Measurements from ENCODE around the gene ATXN1.

Gene ATXN1

DNA sequence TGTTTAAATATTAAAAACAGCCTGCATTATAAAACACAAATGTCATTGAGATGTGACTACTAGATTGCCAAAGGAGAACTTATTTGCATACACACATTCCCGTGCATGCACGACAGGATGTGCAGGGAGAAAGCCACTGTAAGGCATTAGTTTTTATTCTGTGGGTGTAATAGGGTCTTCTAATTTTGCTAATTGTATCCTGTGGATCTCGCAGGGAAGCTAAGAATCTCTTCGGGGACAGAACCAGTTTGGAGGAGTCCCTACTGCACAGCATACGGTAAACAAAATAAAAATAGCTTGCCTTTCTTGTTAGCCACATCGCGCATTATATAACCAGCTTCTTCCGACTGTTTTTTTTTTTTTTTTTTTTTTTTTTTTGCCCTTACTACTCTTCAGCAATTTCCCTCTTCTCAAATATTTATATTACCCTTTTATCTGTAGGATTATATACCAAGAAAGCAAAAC is 2.0 kb downstream of the ATXN1 start:
- Histone ChIP-seq H3K36me3 (ENCODE audit: insufficient read depth, low read length) (no peaks in the 10 kb centered on the region), H3K9me3 (ENCODE audit: low read length) (no peaks in the 10 kb centered on the region), H3K4me3 (ENCODE audit: low read depth in 1 of 2, low read length in 2 of 2) (peak overlapping the region; percentile 83 to 98), H3K27me3 (ENCODE audit: control insufficient read depth in 1 of 2, insufficient read depth in 2 of 2, low read length in 2 of 2) (no peaks in the 10 kb centered on the region), H3K9ac (ENCODE audit: low read length) (peak overlapping the region; percentile 94), H3K4me1 (ENCODE audit: insufficient read depth, low read length) (peaks cover 42% of the 10 kb centered on the region), H3K27ac (ENCODE audit: low read depth, low read length) (peak overlapping the region; percentile 93)

DNA sequence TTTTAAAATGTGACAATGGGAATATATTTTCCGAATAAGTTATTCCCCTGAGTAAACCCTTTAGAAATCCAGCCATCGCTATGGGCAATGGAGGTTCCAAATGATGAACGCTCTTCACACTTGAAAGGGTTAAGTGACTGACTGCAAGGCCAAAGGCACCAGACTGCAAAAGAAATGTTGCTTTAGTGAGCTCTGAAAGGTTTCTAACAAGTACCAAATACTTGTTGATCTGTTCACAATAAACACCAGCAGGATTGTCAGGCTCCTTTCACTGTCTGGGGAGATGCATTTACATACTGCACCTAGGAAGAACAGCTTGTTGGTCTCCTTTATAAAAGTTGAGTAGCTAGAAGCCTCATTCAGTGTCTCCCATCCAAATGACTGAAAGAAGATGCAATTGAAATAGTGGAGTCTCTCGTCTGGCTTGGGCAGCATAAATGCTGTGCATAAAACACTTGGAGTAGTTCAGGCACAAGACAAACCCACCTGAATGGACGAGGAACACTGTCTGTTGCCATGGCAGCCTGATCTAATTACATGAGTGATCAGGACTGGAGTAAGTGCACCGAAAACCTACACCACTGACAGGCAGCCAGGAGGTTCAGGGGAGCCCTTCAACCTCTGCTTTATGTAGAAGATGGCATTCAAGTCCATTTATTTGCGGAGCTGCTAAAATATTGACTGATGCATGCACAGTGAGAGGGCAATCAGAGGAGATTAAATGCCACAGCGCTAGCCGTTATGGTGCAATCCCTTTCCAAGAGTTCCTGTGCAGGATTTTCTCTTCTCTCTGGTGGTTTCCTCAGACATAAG is 2.9 kb downstream of the ATXN1 start:
- Histone ChIP-seq H3K4me1 (ENCODE audit: insufficient read depth, low read length) (peaks cover 47% of the 10 kb centered on the region), H3K27ac (ENCODE audit: low read depth, low read length) (peak overlapping the region; percentile 93), H3K36me3 (ENCODE audit: insufficient read depth, low read length) (no peaks in the 10 kb centered on the region), H3K4me3 (ENCODE audit: low read depth in 1 of 2, low read length in 2 of 2) (peak overlapping the region in 1 of 2 donors; percentile 98), H3K27me3 (ENCODE audit: control insufficient read depth in 1 of 2, insufficient read depth in 2 of 2, low read length in 2 of 2) (no peaks in the 10 kb centered on the region), H3K9me3 (ENCODE audit: low read length) (no peaks in the 10 kb centered on the region), H3K9ac (ENCODE audit: low read length) (no peak overlapping the region)

DNA sequence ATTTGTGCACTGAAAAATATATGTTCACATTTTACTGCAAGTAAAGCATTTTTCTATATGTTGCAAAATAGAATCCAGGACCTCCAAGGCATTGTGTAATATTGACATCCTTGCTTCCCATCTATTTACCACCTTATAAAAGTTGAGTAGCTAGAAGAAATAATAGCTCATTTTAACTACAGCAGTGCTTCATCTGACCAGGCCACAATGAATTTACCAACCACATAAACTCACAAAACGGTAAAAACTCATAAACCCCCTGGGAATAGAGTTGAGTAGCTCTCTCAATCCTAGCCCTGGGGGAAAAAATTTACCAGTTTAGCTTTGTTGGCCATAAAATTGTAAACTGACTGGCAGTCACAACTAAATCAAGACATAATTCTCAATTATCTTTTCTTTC is 3.9 kb downstream of the ATXN1 start:
- peaks cover 57% of the 10 kb centered on the region for H3K4me1 ChIP-seq (ENCODE audit: insufficient read depth, low read length)
- no peaks in the 10 kb centered on the region for H3K9me3 ChIP-seq (ENCODE audit: low read length)
- H3K27me3 ChIP-seq (ENCODE audit: control insufficient read depth in 1 of 2, insufficient read depth in 2 of 2, low read length in 2 of 2), result no peaks in the 10 kb centered on the region
- H3K27ac ChIP-seq (ENCODE audit: low read depth, low read length), result no peak overlapping the region
- H3K4me3 ChIP-seq (ENCODE audit: low read depth in 1 of 2, low read length in 2 of 2), result no peak overlapping the region
- H3K9ac ChIP-seq (ENCODE audit: low read length), result no peak overlapping the region
- peaks cover 5% of the 10 kb centered on the region for H3K36me3 ChIP-seq (ENCODE audit: insufficient read depth, low read length)

DNA sequence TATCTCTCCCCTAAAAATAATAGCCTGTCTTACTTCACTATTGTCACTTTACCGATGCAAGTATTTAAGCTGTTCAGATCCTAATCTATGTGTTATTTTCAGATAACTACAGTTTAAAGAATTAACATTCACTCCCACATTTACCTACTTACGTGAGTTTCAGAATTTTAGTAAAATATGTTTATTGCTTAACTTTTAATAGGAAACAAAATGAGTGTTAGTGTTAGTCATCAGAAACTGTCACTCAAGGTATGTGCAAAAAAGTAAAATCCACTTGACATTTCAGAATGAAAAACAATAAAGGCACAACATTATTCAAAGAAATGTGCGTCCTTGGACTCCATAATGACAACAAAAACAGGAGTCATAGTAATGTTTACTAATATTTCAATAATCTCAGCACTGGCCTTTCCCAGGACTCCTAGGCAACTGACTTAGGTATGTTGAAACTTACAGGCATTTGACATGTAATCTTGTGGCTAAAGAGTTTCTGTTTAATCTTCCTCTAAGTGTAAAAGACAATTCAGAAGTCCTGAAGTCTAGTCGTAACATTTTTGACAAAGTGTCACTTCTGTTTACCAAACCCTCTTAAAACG is 4.5 kb downstream of the ATXN1 start:
- H3K36me3 ChIP-seq (ENCODE audit: insufficient read depth, low read length), result peaks cover 7% of the 10 kb centered on the region
- no peaks in the 10 kb centered on the region for H3K27me3 ChIP-seq (ENCODE audit: control insufficient read depth in 1 of 2, insufficient read depth in 2 of 2, low read length in 2 of 2)
- H3K4me1 ChIP-seq (ENCODE audit: insufficient read depth, low read length), result peaks cover 60% of the 10 kb centered on the region
- no peaks in the 10 kb centered on the region for H3K9me3 ChIP-seq (ENCODE audit: low read length)
- H3K9ac ChIP-seq (ENCODE audit: low read length), result no peak overlapping the region
- H3K27ac ChIP-seq (ENCODE audit: low read depth, low read length), result no peak overlapping the region
- H3K4me3 ChIP-seq (ENCODE audit: low read depth in 1 of 2, low read length in 2 of 2), result no peak overlapping the region

DNA sequence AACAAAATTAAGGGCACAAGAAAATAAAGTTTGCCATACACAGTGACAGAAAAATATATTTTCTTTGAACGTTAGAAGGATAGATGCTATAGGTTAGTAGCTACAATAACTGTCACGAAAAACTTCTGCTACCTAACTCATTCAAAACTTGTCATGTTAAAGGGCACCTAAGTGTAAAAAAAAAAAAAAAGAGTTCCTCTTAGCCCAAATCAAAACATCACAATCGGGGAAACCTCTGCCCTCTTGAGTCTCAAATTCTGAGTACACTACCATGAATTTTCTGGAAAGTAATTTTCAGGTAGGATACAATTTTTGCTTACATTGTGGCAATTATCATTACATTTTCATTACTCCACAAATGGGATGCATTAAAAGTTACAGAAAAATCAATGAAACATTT is 5.7 kb downstream of the ATXN1 start:
- H3K36me3 ChIP-seq (ENCODE audit: insufficient read depth, low read length), result peaks cover 7% of the 10 kb centered on the region
- no peaks in the 10 kb centered on the region for H3K27me3 ChIP-seq (ENCODE audit: control insufficient read depth in 1 of 2, insufficient read depth in 2 of 2, low read length in 2 of 2)
- H3K9me3 ChIP-seq (ENCODE audit: low read length), result no peaks in the 10 kb centered on the region
- H3K4me1 ChIP-seq (ENCODE audit: insufficient read depth, low read length), result peaks cover 60% of the 10 kb centered on the region
- no peak overlapping the region for H3K9ac ChIP-seq (ENCODE audit: low read length)
- H3K4me3 ChIP-seq (ENCODE audit: low read depth in 1 of 2, low read length in 2 of 2), result no peak overlapping the region
- H3K27ac ChIP-seq (ENCODE audit: low read depth, low read length), result no peak overlapping the region

DNA sequence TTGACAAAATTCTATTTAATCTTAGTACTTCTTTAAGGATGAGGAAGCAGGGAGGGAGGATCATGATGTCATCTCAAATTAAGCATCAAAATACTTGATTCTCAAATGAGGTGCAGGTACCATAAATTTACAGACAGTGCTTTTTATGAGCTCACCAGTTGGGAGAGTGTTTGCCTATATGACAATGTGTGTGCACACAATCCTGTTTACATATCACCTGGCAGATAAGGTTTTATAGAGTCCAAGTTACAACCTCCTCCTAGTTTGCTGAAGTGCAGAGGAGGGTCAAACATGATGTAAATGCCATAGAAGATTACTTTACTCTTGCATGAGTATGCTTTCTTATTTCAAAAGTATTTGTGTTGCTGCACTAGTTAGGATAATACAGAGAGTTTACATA is 6.4 kb downstream of the ATXN1 start:
- H3K27ac ChIP-seq (ENCODE audit: low read depth, low read length), result no peak overlapping the region
- H3K9me3 ChIP-seq (ENCODE audit: low read length), result no peaks in the 10 kb centered on the region

DNA sequence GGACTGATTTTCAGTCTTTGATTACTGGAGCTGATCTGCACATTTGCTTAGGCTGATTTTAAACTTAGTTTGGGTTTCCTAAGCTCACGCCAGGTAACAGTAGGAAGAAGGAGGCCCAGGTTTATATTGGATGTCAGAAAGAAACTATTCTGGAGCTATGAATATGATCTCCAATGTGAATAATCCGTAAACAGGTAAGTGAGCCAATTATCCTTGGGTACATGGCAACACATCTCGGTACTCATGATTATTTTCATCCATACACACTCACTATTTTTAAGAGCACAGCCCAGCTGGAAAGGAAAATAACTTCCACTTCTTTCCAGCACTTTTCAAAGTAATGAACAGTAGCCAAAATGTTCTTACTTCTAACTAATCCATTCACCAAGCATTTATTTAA is 7.0 kb downstream of the ATXN1 start:
- no peak overlapping the region for H3K27ac ChIP-seq (ENCODE audit: low read depth, low read length)
- peaks cover 60% of the 10 kb centered on the region for H3K4me1 ChIP-seq (ENCODE audit: insufficient read depth, low read length)
- H3K27me3 ChIP-seq (ENCODE audit: control insufficient read depth in 1 of 2, insufficient read depth in 2 of 2, low read length in 2 of 2), result no peaks in the 10 kb centered on the region
- no peak overlapping the region for H3K9ac ChIP-seq (ENCODE audit: low read length)
- peaks cover 7% of the 10 kb centered on the region for H3K36me3 ChIP-seq (ENCODE audit: insufficient read depth, low read length)
- no peak overlapping the region for H3K4me3 ChIP-seq (ENCODE audit: low read depth in 1 of 2, low read length in 2 of 2)
- H3K9me3 ChIP-seq (ENCODE audit: low read length), result no peaks in the 10 kb centered on the region

More for the DNA sequence above, 6.4 kb downstream of the ATXN1 start:
- Histone ChIP-seq H3K9ac (ENCODE audit: low read length) (no peak overlapping the region), H3K36me3 (ENCODE audit: insufficient read depth, low read length) (peaks cover 7% of the 10 kb centered on the region), H3K4me1 (ENCODE audit: insufficient read depth, low read length) (peaks cover 60% of the 10 kb centered on the region), H3K4me3 (ENCODE audit: low read depth in 1 of 2, low read length in 2 of 2) (no peak overlapping the region), H3K27me3 (ENCODE audit: control insufficient read depth in 1 of 2, insufficient read depth in 2 of 2, low read length in 2 of 2) (no peaks in the 10 kb centered on the region)

DNA sequence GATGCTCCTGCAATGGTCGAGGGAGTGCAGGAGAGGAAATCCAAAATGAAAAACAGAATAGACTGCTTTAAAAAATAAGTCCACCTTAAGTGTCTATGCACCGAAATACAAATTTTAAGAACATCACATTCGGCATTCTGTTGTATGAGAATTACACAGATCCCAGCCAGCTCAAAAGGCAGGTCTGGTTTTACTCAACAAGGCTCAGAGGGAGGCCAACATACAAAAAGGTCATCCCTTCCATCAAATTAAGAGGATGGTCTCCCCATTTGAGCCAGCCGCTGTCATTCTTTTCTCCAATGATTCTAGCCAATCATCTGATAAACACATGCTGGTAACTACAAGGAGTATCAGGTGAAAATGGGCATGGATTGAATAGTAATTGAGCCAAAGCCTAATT is 7.9 kb downstream of the ATXN1 start:
- Histone ChIP-seq H3K9ac (ENCODE audit: low read length) (no peak overlapping the region), H3K27ac (ENCODE audit: low read depth, low read length) (no peak overlapping the region), H3K9me3 (ENCODE audit: low read length) (no peaks in the 10 kb centered on the region), H3K36me3 (ENCODE audit: insufficient read depth, low read length) (peaks cover 7% of the 10 kb centered on the region), H3K27me3 (ENCODE audit: control insufficient read depth in 1 of 2, insufficient read depth in 2 of 2, low read length in 2 of 2) (no peaks in the 10 kb centered on the region), H3K4me1 (ENCODE audit: insufficient read depth, low read length) (peaks cover 55% of the 10 kb centered on the region), H3K4me3 (ENCODE audit: low read depth in 1 of 2, low read length in 2 of 2) (no peak overlapping the region)

DNA sequence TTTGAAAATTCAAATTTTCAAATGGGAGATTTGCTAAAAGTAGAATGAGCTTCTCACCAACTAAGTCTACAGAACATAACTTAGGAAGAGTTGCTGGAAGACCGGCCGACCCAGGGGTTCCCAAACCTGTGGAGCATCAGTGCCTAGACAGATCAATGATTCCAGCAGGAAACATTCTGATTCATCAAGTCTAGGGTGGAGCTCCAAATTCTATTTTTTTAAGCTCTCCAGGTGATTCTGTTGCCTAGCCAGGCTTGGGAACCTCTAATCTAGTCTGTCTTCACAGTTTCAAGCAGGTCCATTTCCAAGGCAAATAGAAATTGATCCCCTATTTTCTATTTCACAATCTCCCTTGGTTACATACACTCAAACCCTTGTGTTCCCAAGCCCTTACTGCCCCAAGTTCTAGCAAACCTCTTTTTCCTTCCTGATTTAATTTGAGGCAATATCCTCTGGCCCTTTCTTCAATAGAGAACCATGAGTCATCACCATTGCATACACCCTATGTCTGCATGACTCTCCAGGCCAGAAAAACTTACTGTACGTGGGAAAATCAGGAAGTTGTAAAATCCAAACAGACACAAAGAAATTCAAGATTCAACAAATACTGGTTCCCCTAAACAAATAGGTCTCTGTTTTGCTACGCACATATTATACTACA is 8.9 kb downstream of the ATXN1 start:
- Histone ChIP-seq H3K27ac (ENCODE audit: low read depth, low read length) (no peak overlapping the region), H3K9ac (ENCODE audit: low read length) (no peak overlapping the region), H3K4me1 (ENCODE audit: insufficient read depth, low read length) (peaks cover 58% of the 10 kb centered on the region), H3K9me3 (ENCODE audit: low read length) (no peaks in the 10 kb centered on the region), H3K27me3 (ENCODE audit: control insufficient read depth in 1 of 2, insufficient read depth in 2 of 2, low read length in 2 of 2) (no peaks in the 10 kb centered on the region), H3K36me3 (ENCODE audit: insufficient read depth, low read length) (peaks cover 7% of the 10 kb centered on the region), H3K4me3 (ENCODE audit: low read depth in 1 of 2, low read length in 2 of 2) (no peak overlapping the region)

DNA sequence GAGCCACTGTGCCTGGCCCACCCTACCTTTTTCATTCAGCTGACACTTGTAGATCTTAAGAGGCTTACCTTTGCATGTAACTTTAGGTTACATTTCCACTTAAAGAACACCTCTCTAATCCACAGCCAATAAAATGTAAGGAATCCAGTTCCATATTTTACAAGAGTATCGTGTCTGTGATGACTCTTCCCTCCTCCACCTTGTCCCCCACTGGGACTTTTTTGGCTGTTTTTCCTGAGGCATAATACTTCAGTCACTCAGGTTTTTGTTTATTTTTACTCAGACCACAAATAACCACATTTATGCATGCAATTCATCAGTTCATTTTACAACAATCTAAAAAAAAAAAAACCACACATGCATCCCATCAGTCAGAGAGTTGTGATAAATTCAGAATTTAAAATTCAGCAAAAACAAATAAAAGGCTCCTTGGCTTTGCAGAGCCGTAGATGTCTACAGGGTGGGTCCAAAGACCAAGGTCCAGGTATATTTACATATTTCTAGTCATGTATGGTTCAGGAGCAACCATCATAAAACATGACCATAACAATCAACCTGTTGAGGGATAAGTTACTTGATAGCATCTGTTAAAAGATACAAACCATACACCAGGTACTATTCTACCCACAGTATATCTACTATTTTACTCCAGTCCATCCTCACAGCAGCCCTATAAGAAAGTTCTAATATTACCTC is 9.9 kb downstream of the ATXN1 start:
- Histone ChIP-seq H3K9me3 (ENCODE audit: low read length) (no peaks in the 10 kb centered on the region), H3K4me1 (ENCODE audit: insufficient read depth, low read length) (peaks cover 56% of the 10 kb centered on the region), H3K4me3 (ENCODE audit: low read depth in 1 of 2, low read length in 2 of 2) (no peak overlapping the region), H3K27me3 (ENCODE audit: control insufficient read depth in 1 of 2, insufficient read depth in 2 of 2, low read length in 2 of 2) (no peaks in the 10 kb centered on the region), H3K36me3 (ENCODE audit: insufficient read depth, low read length) (peaks cover 7% of the 10 kb centered on the region), H3K9ac (ENCODE audit: low read length) (no peak overlapping the region), H3K27ac (ENCODE audit: low read depth, low read length) (no peak overlapping the region)

DNA sequence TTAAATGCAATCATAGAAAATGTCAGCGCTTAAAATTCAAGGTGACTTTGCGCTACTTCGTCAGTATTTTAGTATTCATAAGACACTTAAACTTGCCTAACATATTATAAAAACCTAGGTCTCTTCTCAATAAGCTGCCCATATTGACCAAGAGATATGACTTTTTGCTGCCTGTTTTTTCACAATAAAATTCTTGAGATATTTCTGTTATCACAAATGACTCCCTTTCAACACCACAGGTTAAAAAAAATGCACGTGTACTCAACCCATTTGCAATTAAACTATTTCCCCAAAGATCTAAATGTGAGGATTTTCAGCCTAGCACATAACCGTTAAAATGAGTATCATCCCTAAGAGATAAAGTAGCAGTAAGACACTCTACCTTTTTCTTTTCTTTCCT is 10.7 kb downstream of the ATXN1 start:
- Histone ChIP-seq H3K9ac (ENCODE audit: low read length) (no peak overlapping the region), H3K27me3 (ENCODE audit: control insufficient read depth in 1 of 2, insufficient read depth in 2 of 2, low read length in 2 of 2) (no peaks in the 10 kb centered on the region), H3K4me3 (ENCODE audit: low read depth in 1 of 2, low read length in 2 of 2) (no peak overlapping the region), H3K9me3 (ENCODE audit: low read length) (no peaks in the 10 kb centered on the region), H3K36me3 (ENCODE audit: insufficient read depth, low read length) (peaks cover 7% of the 10 kb centered on the region), H3K4me1 (ENCODE audit: insufficient read depth, low read length) (peaks cover 61% of the 10 kb centered on the region), H3K27ac (ENCODE audit: low read depth, low read length) (no peak overlapping the region)
